ENCODE measurements around the gene SLC6A19.
"Not testable (repeated sequence)": the region's sequence is repeated elsewhere in the genome, so short reads cannot be mapped to it uniquely, and the experiment has no call there.

Gene SLC6A19

GRCh38 chr5:1265461-1266455, 64.4 kb downstream of the SLC6A19 start:
- Histone ChIP-seq H3K27me3 (ENCODE audit: insufficient read depth, low read depth, severe bottlenecking) (no peaks in the 10 kb centered on the region), H3K9me3 (ENCODE audit: severe bottlenecking) (peaks cover 27% of the 10 kb centered on the region), H3K36me3 (no peaks in the 10 kb centered on the region), H3K4me3 (ENCODE audit: low read depth, low read length) (no peak overlapping the region), H3K27ac (no peak overlapping the region)
- no peak for TF ChIP-seq CTCF (IDR thresholded peaks at IDR 0.05; ENCODE audit: low read depth, low read length)
- DNase-seq: no peak

GRCh38 chr5:1266791-1267190, 65.4 kb downstream of the SLC6A19 start:
- Histone ChIP-seq H3K27me3 (ENCODE audit: insufficient read depth, low read depth, severe bottlenecking) (no peaks in the 10 kb centered on the region), H3K9me3 (ENCODE audit: severe bottlenecking) (peaks cover 17% of the 10 kb centered on the region), H3K4me3 (ENCODE audit: low read depth, low read length) (no peak overlapping the region), H3K27ac (no peak overlapping the region), H3K36me3 (no peaks in the 10 kb centered on the region)
- TF ChIP-seq CTCF (IDR thresholded peaks at IDR 0.05; ENCODE audit: low read depth, low read length): no peak
- no peak for DNase-seq

GRCh38 chr5:1267464-1267863, 66.1 kb downstream of the SLC6A19 start:
- H3K27me3 ChIP-seq (ENCODE audit: insufficient read depth, low read depth, severe bottlenecking); H3K4me3 ChIP-seq (ENCODE audit: low read depth, low read length); DNase-seq; H3K27ac ChIP-seq; H3K36me3 ChIP-seq: not testable (repeated sequence)
- peaks cover 10% of the 10 kb centered on the region for H3K9me3 ChIP-seq (ENCODE audit: severe bottlenecking)

- TF ChIP-seq CTCF (IDR thresholded peaks at IDR 0.05; ENCODE audit: low read depth, low read length): no peak
- Histone ChIP-seq H3K27me3 (ENCODE audit: insufficient read depth, low read depth, severe bottlenecking) (no peaks in the 10 kb centered on the region), H3K27ac (no peak overlapping the region), H3K4me3 (ENCODE audit: low read depth, low read length) (no peak overlapping the region), H3K36me3 (no peaks in the 10 kb centered on the region), H3K9me3 (ENCODE audit: severe bottlenecking) (peaks cover 4% of the 10 kb centered on the region)
- no peak for DNase-seq
Measured at GRCh38 chr5:1268056-1268455, 66.7 kb downstream of the SLC6A19 start.

GRCh38 chr5:1268666-1269065, 67.3 kb downstream of the SLC6A19 start:
- no peak overlapping the region for H3K4me3 ChIP-seq (ENCODE audit: low read depth, low read length)
- H3K27me3 ChIP-seq (ENCODE audit: insufficient read depth, low read depth, severe bottlenecking): no peaks in the 10 kb centered on the region
- H3K27ac ChIP-seq: no peak overlapping the region
- peaks cover 4% of the 10 kb centered on the region for H3K9me3 ChIP-seq (ENCODE audit: severe bottlenecking)
- no peaks in the 10 kb centered on the region for H3K36me3 ChIP-seq
- no peak for DNase-seq
- no peak for TF ChIP-seq CTCF (IDR thresholded peaks at IDR 0.05; ENCODE audit: low read depth, low read length)

- no peak for DNase-seq
- H3K36me3 ChIP-seq: no peaks in the 10 kb centered on the region
- no peaks in the 10 kb centered on the region for H3K27me3 ChIP-seq (ENCODE audit: insufficient read depth, low read depth, severe bottlenecking)
Measured at GRCh38 chr5:1270426-1270825, 69.0 kb downstream of the SLC6A19 start.

More at GRCh38 chr5:1270426-1270825, 69.0 kb downstream of the SLC6A19 start:
- H3K27ac ChIP-seq: no peak overlapping the region
- no peaks in the 10 kb centered on the region for H3K9me3 ChIP-seq (ENCODE audit: severe bottlenecking)
- no peak for TF ChIP-seq CTCF (IDR thresholded peaks at IDR 0.05; ENCODE audit: low read depth, low read length)
- H3K4me3 ChIP-seq (ENCODE audit: low read depth, low read length): no peak overlapping the region

All from WERI-Rb-1 (cell line).